ENCODE data around the gene NREP.
"Not testable (repeated sequence)": the region's sequence is repeated elsewhere in the genome, so short reads cannot be mapped to it uniquely, and the experiment has no call there.

NREP gene

GRCh38 chr5:111741278-111741677, 15.7 kb downstream of the NREP start:
- no peak for FAIRE-seq
- no peak for DNase-seq (ENCODE audit: insufficient read length, low spot score)

- FAIRE-seq (peak; percentile 60), DNase-seq (ENCODE audit: insufficient read length, low spot score) (no peak)
Observed at GRCh38 chr5:111739416-111739815, 17.6 kb downstream of the NREP start.

GRCh38 chr5:111738118-111738517, 18.9 kb downstream of the NREP start:
- DNase-seq (ENCODE audit: insufficient read length, low spot score) (no peak), FAIRE-seq (no peak)

GRCh38 chr5:111737716-111738115, 19.3 kb downstream of the NREP start:
- no peak for DNase-seq (ENCODE audit: insufficient read length, low spot score)

GRCh38 chr5:111735583-111736270, 21.3 kb downstream of the NREP start:
- peak; percentile 23 for FAIRE-seq
- peak; percentile 63 for DNase-seq (ENCODE audit: insufficient read length, low spot score)

More at GRCh38 chr5:111737716-111738115, 19.3 kb downstream of the NREP start:
- no peak for FAIRE-seq

- FAIRE-seq (no peak), DNase-seq (ENCODE audit: insufficient read length, low spot score) (no peak)
Observed at GRCh38 chr5:111734597-111734996, 22.4 kb downstream of the NREP start.

- no peak for DNase-seq (ENCODE audit: insufficient read length, low spot score)
Observed at GRCh38 chr5:111734013-111734412, 23.0 kb downstream of the NREP start.

GRCh38 chr5:111733571-111733970, 23.4 kb downstream of the NREP start:
- no peak for FAIRE-seq
- DNase-seq (ENCODE audit: insufficient read length, low spot score): no peak

More at GRCh38 chr5:111734013-111734412, 23.0 kb downstream of the NREP start:
- no peak for FAIRE-seq

GRCh38 chr5:111731638-111732037, 25.4 kb downstream of the NREP start:
- FAIRE-seq: no peak
- no peak for DNase-seq (ENCODE audit: insufficient read length, low spot score)

GRCh38 chr5:111730659-111731382, 26.2 kb downstream of the NREP start:
- DNase-seq (ENCODE audit: insufficient read length, low spot score): no peak
- peak; percentile 33 for FAIRE-seq

- FAIRE-seq: no peak
Observed at GRCh38 chr5:111728941-111729340, 28.1 kb downstream of the NREP start.

GRCh38 chr5:111726986-111727385, 30.0 kb downstream of the NREP start:
- no peak for DNase-seq (ENCODE audit: insufficient read length, low spot score)
- no peak for FAIRE-seq

More at GRCh38 chr5:111728941-111729340, 28.1 kb downstream of the NREP start:
- no peak for DNase-seq (ENCODE audit: insufficient read length, low spot score)

GRCh38 chr5:111722140-111722539, 34.9 kb downstream of the NREP start:
- FAIRE-seq (no peak), DNase-seq (ENCODE audit: insufficient read length, low spot score) (no peak)

- DNase-seq (ENCODE audit: insufficient read length, low spot score) (no peak), FAIRE-seq (no peak)
Observed at GRCh38 chr5:111720333-111720890, 36.6 kb downstream of the NREP start.

GRCh38 chr5:111719773-111720172, 37.2 kb downstream of the NREP start:
- FAIRE-seq (no peak), DNase-seq (ENCODE audit: insufficient read length, low spot score) (no peak)

GRCh38 chr5:111716789-111717188, 40.2 kb downstream of the NREP start:
- FAIRE-seq; DNase-seq (ENCODE audit: insufficient read length, low spot score): not testable (repeated sequence)

GRCh38 chr5:111707630-111708164, 49.3 kb downstream of the NREP start:
- no peak for FAIRE-seq
- DNase-seq (ENCODE audit: insufficient read length, low spot score): no peak

GRCh38 chr5:111706345-111706744, 50.6 kb downstream of the NREP start:
- DNase-seq (ENCODE audit: insufficient read length, low spot score) (no peak), FAIRE-seq (no peak)

- no peak for DNase-seq (ENCODE audit: insufficient read length, low spot score)
- FAIRE-seq: no peak
Observed at GRCh38 chr5:111704452-111705085, 52.4 kb downstream of the NREP start.

GRCh38 chr5:111703662-111704061, 53.3 kb downstream of the NREP start:
- DNase-seq (ENCODE audit: insufficient read length, low spot score) (no peak), FAIRE-seq (no peak)

GRCh38 chr5:111699976-111700375, 57.0 kb downstream of the NREP start:
- no peak for DNase-seq (ENCODE audit: insufficient read length, low spot score)
- peak; percentile 31 for FAIRE-seq

All from HTR-8/SVneo (cell line).